ENCODE data around the gene KIF22.
A peak's percentile ranks its signal among the peaks of the same experiment; 100 is the strongest.
"Not testable (repeated sequence)": the region's sequence is repeated elsewhere in the genome, so short reads cannot be mapped to it uniquely, and the experiment has no call there.

KIF22 gene

DNA sequence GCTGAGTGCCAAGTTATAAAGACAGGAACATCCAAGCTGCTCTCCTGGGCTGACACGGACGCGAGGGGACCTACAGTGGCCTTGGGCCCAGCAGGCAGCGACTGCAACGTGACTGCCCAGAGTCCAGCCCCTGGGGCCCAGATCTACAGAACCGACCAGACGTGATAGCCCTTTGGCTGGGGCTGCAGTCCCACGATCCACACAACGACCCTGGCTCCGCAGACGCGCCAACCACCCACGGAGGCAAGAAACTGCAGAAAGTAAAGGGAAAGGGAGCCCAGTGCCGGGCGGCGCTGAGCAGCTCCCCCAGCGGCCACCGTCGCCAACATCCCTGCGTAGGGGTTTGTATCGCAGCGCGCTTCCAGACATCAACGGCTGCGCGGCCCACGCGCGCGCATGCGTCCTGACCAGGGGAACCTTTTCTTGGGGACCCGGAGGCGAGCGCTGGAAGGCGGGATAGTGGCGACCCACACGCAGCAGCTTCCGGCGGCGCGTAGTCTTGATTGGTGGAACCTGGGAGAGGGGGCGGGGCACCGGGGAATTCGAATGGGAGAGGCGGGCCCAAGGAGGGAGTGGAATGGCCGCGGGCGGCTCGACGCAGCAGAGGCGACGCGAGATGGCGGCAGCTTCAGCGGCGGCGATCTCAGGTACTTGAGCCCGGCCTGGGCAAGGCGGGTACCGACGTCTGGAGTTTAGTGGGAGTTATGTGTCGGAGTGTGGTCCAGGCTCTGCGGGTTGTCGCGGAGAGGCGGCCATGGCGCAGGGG is at the start of gene KIF22:
TSS of gene KIF22 (plus strand) at position 569 of the 766 bp plus-strand sequence. CDS start at position 578, 9 bp downstream.
- peak; percentile 100 for DNase-seq

DNA sequence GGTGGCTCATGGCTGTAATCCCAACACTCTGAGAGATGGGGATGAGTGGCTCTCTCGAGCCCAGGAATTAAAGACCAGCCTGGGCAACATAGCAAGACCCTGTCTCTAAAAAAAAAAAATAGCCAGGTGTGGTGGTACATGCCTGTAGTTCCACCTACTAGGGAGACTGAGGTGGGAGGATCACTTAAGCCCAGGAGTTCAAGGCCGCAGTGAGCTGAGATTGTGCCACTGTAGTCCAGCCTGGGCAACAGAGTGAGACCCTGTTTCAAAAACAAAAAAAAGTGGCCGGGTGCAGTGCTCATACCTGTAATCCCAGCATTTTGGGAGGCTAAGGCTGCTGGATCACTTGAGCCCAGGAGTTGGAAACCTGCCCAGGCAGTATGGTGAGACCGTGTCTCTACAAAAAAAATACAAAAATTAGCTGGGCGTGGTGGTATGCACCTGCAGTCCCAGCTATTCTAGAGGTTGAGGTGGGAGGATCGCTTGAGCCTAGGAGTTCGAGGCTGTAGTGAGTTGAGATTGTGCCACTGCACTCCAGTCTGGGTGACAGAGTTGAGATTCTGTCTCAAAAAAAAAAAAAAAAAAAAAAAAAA is 47.8 kb upstream of the KIF22 start:
- DNase-seq = peak; percentile 62

DNA sequence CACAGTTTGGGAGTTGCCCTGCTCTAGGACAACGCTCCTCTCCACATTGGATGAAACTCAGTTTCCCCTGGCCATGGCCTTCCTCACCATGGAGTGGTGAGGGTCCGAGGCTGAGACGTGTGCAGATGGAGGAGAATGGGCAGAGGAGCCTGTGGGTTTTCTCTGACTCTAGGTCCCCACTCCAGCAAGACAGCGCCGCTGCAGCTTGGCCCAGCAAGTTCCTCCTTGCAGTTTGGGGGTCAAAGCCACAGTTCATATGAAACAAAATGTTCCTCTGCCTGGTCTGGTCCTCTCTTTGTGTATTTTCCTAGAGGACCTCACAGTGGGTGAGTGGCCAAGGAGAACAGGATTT is 47.1 kb upstream of the KIF22 start:
- DNase-seq = no peak

DNA sequence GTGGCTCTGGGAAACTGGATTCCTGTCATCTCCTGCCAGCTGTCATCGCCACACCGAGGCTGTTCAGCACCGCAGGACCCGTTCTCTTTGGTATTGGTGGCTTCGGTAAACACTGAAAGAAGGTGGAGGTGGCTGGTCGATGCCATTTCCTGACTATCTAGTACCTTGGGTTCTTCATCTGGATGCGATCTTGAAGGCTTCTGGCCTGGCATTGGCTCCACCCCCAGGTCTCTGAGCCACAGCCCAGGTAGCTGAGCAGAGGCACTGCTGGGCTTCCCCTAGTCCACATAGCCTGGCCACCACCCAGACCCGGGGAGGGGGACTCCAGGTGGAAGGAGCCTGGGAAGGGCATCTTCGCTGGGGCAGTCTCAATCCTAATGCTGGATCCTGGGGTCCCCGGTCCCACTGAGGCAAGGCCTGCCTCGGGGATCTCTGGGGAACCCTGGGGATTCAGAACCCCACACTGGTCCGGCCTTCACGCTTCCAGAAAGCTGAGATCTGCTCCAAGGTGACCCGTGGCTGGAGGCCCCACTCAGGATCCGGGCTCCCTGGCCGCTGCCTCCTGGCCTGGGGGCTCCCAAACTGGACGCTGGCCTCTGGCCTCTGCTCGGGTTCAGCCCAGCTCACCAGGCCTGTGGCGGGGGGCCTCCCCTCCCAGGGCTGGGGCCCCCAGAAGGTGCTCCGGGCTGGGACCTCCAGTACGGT is 46.6 kb upstream of the KIF22 start:
- DNase-seq = no peak

DNA sequence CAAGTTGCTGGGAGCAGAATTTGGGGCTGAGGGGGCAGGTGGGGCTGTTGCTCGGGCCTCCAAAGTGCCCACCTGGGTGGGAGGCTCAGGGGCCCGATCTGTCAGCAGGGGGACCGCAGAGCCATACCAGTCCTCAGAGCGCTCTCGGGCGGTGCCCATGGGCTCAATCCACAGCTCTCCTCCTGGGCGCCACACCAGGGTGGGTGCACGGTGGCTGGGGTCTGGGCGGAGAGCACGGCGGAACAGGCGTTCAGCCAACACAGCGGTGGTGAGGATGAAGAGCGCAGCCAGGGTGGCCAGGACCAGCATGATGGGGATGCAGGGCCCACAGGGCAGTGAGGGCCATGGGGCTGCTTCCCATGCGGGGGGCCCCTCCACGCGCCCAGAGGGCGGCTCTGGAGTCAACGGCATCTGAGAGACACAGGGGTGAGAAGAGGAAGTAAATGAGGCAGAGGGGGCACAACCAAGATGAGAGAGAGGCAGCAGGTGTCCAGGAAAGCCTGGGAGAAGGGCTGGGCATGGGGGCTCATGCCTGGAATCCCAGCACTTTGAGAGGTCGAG is 45.9 kb upstream of the KIF22 start:
- no peak for DNase-seq

DNA sequence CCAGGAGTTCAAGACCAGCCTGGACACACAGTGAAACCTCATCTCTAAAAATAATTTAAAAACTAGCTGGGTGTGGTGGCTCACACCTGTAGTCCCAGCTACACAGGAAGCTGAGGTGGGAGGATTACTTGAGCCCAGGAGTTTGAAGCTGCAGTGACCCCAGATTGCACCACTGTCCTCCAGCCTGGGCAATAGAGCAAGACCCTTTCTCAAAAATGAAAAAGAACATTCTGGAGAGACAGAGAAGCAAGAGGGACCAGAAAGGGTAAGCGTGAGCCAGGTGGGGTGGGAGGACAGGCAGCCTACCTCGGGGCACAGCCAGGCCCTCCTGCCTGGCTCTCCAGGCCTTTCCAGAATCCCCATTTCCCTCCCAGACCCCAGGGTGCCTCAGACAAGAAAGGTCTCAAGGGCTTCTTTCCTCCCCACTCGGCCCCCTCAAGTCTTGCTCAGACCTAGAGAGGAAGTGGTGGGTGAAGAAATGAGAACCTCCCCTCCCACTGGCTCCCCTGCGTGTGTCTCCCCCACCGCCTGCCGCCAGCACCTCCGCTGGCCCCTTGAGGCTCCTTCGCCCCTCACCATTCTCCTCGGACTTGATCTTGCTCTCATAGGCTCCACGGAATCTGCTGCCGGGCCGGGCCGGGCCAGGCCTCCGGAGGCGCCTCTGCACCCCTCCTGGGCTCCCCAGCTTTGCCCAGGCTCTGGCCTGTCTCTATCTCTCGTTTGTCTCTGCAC is 45.3 kb upstream of the KIF22 start:
- DNase-seq = no peak

DNA sequence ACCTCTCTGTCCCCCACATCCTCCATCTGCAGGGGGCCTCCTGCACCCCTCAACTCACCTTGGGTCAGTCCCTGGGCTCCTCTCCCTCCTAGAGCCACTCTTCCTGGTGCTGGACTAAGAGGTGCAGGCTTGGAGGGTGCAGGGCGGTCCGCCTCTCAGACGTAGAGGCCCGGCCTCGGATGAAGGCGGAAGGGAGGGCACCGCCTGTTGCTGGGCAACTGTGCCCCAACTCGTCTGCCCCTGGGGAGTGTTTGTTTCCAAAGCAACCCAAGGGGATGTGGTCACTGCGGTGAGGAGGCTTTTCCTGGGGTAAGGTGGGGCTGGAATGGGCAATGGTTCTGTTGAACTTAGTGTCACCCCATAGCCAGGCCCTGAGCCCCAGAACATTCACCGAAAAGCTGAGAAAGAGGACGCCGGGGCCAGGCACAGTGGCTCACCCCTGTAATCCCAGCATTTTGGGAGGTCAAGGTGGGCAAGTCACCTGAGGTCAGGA is 44.7 kb upstream of the KIF22 start, which contains the start of gene C16orf54:
TSS of gene C16orf54 (minus strand) at position 138 of the 493 bp plus-strand sequence. CDS start 1,039 bp downstream, outside the sequence.
- DNase-seq = peak; percentile 80

DNA sequence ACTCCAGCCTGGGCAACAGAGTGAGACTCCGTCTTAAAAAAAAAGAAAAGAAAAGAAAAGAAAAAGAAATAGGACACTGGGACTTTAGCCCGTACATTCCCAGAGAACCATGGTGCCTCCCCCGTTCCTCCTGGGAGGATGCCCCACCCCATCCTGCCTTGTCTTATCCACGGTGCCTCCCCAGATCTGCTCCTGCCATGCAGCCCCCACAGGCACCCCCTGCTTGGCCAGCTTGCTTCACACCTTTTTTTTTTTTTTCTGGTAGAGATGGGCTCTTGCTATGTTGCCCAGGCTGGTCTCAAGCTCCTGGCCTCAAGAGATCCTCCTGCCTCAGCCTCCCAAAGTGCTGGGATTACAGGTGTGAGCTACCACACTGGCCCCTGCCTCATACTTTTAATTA is 44.0 kb upstream of the KIF22 start:
- DNase-seq = not testable (repeated sequence)

DNA sequence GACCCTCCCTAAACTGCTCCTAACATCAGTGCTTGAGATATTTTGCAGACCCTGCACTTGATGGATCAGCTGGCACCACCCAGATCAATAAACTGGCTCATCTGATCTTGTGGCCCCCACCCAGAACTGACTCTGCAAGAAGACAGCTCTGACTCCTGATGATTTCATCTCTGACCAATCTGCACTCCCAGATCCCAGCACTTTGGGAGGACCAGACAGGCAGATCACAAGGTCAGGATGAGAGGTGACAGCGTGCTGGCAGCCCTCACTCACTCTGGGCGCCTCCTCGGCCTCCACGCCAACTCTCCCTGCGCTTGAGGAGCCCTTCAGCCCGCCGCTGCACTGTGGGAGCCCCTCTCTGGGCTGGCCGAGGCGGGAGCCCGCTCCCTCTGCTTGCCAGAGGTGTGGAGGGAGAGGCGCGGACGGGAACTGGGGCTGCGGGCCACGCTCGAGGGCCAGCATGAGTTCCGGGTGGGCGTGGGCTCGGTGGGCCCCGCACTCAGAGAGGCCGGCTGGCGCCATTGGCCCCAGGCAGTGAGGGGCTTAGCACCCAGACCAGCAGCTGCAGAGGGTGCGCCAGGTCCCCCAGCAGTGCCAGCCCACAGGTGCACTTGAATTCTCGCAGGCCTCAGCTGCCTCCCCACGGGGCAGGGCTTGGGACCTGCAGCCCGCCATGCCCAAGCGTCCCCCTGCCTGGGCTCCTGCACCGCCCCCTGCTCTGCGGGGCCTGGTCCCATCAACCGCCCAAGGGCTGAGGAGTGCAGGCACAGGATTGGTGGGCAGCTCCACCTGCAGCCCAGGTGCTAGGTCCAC is 42.4 kb upstream of the KIF22 start:
- no peak for DNase-seq

DNA sequence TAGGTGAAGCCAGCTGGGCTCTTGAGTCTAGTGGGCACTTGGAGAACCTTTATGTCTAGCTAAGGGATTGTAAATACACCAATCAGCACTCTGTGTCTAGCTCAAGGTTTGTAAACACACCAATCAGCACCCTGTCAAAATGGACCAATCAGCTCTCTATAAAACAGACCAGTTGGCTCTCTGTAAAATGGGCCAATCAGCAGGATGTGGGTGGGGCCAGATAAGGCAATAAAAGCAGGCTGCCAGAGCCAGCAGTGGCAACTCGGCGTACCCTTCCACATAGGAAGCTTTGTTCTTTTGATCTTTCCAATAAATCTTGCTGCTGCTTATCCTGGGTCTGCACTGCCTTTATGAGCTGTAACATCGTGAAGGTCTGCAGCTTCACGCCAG is 41.8 kb upstream of the KIF22 start:
- DNase-seq = not testable (repeated sequence)

DNA sequence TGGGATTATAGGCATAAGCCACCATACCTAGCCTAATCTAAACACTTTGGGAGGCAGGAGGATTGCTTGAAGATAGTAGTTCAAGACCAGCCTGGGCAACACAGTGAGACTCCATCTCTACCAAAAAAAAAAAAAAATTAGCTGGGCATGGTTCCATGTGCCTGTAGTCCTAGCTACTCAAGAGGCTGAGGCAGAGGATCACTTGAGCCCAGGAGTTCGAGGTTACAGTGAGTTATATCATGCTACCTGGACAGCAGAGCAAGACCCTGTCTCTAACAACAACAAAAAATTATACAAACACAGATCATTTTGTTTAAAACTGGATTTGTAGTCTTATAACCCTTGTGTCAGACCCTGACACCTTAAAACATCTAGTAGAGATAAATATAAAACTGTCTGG is 37.0 kb upstream of the KIF22 start:
- no peak for DNase-seq

DNA sequence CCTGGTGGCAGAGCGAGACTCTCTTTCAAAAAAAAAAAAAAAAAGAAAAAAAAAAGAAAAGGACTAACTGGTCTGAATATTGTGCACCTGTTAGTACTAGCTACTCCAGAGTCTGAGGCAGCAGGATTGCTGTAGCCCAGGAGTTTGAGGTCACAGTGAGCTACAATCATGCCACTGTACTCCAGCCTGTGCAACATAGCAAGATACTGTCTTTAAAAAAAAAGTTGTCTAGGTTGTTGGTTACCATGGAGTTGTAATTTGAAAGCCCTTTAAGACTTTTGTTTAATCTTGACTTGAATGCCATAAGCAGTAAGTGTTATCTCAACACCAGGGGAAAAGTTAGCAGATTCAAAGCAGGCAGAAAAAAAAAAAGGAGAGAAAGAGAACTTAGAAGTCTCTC is 33.9 kb upstream of the KIF22 start:
- DNase-seq = peak; percentile 25

DNA sequence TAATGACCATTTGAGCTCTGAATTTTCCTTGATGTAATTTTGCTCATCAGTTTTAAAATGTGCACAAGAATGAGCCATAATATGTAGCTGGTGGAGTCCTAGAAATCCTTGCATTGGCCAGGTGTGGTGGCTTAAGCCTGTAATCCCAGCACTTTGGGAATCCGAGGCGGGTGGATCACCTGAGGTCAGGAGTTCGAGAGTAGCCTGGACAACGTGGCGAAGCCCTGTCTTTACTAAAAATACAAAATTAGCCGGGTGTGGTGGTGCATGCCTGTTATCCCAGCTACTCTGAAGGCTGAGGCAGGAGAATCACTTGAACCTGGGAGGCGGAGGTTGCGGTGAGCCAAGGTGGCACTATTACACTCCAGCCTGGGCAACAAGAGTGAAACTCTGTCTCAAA is 33.5 kb upstream of the KIF22 start:
- DNase-seq = not testable (repeated sequence)

DNA sequence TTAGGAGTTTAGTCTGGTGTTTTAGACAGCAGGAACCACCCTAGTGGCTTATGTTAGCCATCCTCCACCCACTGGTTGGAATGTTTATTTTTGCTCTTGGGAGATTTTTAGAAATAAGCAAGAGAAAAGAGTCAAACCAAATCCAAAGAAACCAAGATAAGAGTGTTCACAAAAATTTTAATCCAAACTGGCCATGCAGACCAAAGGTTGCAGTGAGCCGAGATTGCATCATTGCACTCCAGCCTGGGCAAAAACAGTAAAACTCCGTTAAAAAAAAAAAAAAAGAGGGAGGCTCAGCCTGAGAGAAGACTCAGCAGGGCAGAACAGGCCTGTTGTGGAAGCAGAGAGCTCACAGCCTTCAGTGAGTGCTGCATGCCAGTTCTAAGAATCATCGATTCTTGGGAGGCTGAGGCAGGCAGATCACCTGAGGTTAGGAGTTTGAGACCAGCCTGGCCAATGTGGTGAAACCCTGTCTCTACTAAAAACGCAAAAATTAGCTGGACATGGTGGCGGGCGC is 32.5 kb upstream of the KIF22 start:
- DNase-seq = no peak

DNA sequence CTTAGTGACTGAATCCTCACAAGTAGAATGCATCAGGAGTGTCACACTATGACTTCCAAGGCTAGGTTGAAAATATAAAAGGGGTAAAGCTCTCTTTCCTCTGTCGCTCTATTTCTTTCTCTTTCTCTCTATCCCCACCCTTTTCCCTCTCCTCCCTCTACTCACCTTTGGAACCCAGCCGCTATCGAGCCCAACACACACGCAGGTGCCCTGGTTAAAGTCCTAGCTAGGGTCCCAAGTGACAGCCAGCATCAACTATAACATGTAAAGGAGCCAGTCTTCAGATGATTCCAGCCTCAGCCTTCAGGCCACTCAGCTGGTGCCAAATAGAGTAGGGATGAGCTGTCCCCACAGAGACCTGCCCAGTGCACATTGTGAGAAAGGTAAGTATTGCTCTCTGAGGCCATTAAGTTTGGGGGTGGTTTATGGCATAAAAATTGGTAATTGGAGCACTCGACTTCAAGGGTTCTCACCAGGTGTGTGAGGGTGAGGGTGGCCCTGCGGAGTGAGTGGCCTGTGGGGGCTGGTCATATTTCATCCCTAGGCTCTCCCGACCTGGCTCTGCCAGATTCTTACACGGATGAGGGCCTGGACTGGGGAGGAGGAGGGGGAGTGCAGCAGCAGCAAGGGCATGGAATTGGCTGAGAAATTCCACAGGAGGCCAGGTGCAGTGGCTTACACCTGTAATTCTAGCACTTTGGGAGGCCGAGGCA is 29.8 kb upstream of the KIF22 start:
- DNase-seq = no peak

DNA sequence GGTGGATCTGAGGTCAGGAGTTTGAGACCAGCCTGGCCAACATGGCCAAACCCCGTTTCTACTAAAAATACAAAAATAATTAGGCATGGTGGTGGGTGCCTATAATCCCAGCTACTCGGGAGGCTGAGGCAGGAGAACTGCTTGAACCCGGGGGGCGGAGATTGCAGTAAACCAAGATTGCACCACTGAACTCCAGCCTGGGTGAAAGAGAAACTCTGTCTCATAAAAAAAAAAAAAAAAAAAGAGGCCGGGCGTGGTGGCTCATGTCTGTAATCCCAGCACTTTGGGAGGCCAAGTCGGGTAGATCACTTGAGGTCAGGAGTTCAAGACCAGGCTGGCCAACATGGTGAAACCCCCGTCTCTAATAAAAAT is 29.3 kb upstream of the KIF22 start:
- not testable (repeated sequence) for DNase-seq

DNA sequence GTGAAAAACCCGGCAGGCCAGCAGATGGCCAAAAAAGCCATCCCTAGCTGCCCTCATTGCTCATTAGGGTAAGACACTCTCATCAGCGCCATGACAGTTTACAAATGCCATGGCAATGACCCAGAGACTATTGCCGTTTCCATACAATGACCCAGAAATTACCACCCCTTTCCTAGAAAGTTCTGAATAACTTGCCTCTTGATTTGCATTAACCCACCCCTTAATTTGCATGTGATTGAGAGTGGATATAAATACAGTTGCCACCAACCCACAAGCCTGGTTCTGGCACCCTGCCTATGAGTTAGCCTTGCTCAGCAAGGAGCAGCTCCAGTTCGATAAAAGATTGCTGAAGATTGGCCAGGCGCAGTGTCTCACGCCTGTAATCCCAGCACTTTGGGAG is 28.7 kb upstream of the KIF22 start:
- DNase-seq = peak; percentile 39

DNA sequence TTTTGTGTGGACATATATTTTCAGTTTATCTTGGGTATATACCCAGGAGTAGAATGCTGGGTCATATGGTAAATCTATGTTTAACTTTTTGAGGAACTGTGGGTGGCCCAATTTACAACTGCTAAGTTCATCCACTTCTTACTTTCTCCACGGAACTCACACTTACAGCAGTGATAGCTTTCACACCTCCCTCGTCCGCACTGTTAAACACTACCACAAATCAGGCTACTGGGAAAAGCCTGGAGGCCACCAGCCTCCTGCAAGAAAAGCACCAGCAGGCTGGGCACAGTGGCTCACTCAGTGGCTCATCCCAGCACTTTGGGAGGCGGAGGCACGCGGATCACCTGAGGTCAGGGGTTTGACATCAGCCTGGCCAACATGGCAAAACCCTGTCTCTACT is 27.2 kb upstream of the KIF22 start:
- DNase-seq = no peak

DNA sequence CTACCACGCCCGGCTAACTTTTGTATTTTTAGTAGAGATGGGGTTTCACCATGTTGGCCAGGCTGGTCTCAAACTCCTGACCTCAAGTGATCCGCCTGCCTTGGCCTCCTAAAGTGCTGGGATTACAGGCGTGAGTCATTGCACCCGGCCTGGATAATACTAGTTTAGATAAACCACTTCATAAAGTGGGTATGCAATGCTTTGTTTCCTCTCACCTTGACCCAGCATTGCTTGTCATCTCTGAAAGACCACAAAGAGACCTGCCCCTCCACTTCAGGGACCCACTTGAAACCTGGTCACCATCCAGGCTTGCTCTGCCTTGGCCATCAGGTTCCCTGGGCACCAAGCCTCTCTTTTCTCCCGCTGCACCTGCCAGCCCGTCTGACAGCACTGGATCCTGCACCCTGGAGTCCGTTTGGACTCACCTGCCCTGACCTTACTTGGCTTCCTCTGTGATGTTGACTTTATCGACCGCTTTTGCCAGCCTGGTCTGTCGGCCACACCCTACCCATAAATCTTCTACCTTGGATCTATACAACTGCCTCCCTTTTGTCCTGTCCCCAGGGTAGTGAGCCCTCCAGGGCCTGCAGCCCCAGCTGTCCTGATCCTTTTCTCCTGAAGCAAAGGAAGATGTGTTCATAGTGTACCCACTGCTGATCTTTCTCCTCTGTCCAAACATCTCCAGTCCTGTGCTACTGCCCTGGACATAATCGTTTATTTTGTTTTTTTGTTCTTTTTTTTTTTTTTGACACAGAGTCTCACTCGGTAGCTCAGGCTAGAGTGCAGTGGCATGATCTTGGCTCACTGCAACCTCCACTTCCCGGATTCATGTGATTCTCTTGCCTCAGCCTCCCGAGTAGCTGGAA is 25.2 kb upstream of the KIF22 start:
- no peak for DNase-seq

DNA sequence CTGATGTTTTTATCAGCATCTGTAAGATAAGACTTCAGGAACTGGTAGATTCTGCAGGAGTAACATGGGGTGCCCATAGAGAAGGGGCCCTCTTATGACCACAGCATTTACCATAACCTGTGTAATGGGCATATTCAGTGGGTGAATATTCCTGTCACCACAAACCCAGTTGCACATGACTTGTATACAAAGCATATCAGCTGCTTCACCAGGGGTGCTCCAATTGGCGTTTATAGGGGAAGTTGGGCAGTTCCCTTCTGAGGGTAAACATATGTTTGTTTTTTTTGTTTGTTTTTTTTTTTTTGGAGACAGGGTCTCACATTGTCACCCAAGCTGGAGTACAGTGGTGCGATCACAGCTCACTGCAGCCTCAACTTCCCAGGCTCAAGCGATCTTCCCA is 24.0 kb upstream of the KIF22 start:
- DNase-seq = no peak

Measured in RPMI8226 (cell line).